NT2/D1 (cell line): ENCODE results near the gene GASK1A.

Experiments
- SUZ12 ChIP-seq: IDR thresholded peaks from 2 replicates; pipeline ENCODE4 v1.6.1; 2011; ENCODE audit not compliant: insufficient read length, insufficient read depth; ENCODE audit errors: extremely low read depth
- YY1 ChIP-seq: IDR thresholded peaks from 2 replicates; pipeline ENCODE4 v1.6.1; 2011; ENCODE audit not compliant: insufficient read length, insufficient read depth
- ZNF274 ChIP-seq: IDR thresholded peaks from 2 replicates; pipeline ENCODE4 v1.6.1; 2011; ENCODE audit warnings: mild to moderate bottlenecking, low read depth, low read length

DNA sequence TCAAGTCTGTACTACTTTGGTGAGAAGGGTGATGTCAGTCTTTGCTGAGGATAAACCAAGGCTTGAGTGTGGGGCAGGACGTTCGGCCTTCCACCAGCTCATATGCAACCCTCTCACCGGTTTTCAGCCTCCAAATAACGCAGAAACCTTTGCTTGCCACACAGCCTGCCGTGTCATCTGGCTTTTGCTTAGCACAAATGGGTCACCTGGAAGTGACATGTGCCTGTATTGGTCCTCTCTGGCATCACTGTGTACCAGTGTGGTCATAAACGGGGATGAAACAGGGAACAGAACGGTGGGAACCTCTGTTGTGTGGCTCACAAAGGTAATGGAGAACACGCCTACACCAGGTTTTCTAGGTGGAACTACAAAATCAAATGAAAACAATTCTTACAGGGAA lies 119.7 kb downstream of the GASK1A start:
- TF ChIP-seq ZNF274 (no peak), SUZ12 (no peak), YY1 (no peak)
